ENCODE results near the gene VAMP8. TPM values are rescaled to one million over a fixed set of nuclear protein-coding genes. Genes with fewer than 3 reads are reported as not detected.
"Not testable (repeated sequence)": the region's sequence is repeated elsewhere in the genome, so short reads cannot be mapped to it uniquely, and the experiment has no call there.

VAMP8 gene
- total RNA-seq, 1 experiment from 2014 or later: 90.8 TPM

DNA sequence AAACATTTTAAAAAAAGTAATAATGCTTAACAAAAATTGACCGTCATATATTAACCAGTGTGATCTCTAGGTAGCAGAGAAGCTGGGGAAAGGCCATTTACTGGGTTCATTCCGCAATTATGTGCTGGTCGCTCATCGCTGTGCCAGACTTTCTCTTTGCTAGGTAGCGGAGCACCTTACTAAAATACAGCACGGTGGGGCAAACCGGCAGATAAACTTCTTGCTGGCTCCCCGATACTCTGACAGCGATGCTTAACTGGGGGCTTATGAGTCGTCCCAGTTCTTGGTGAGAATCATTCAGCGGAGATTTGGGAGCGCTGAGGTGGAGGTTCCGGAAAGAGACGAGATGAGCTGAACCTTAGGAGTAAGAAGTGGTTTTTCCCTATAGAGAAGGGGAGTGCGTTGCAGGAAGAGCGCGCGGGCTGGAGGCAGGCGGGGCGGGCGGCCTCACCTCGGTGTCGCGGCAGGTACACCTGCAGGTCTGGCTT is 33.9 kb downstream of the VAMP8 start:
- Mint-ChIP-seq H3K27me3 (ENCODE audit: unreplicated experiment) (no peaks in the 10 kb centered on the region), H3K4me3 (ENCODE audit: low read depth, unreplicated experiment) (peak overlapping the region; percentile 92), H3K9me3 (ENCODE audit: low read depth, unreplicated experiment) (no peaks in the 10 kb centered on the region), H3K4me1 (ENCODE audit: low read depth, unreplicated experiment) (no peaks in the 10 kb centered on the region), H3K27ac (ENCODE audit: unreplicated experiment) (peak overlapping the region; percentile 74), H3K36me3 (ENCODE audit: insufficient read depth, unreplicated experiment) (peaks cover 48% of the 10 kb centered on the region)
- intact Hi-C loops (cut with micrococcal nuclease; ENCODE audit: unreplicated experiment): no loop called here
- TF ChIP-seq CTCF (IDR thresholded peaks at IDR 0.05; ENCODE audit: unreplicated experiment): no peak
- no peak for DNase-seq
- BruUV-seq (replicated peaks): TSS peak; percentile 25
- CTCF ChIA-PET: interaction anchor here (0.5 to 1.1 kb wide), 2 partner anchors 11 to 27 kb away, joined by 4 to 5 read pairs; no protein-coding TSS in a partner anchor

- BruUV-seq (replicated peaks): TSS peak; percentile 53
- Mint-ChIP-seq H3K9me3 (ENCODE audit: low read depth, unreplicated experiment) (no peaks in the 10 kb centered on the region), H3K27ac (ENCODE audit: unreplicated experiment) (peak within 1 kb of the TSS; percentile 74), H3K4me3 (ENCODE audit: low read depth, unreplicated experiment) (peak within 1 kb of the TSS; percentile 92), H3K4me1 (ENCODE audit: low read depth, unreplicated experiment) (no peaks in the 10 kb centered on the region), H3K27me3 (ENCODE audit: unreplicated experiment) (no peaks in the 10 kb centered on the region), H3K36me3 (ENCODE audit: insufficient read depth, unreplicated experiment) (peaks cover 50% of the 10 kb centered on the region)
- DNase-seq: peak; percentile 92
- intact Hi-C loops (cut with micrococcal nuclease; ENCODE audit: unreplicated experiment): no loop called here
- TF ChIP-seq CTCF (IDR thresholded peaks at IDR 0.05; ENCODE audit: unreplicated experiment): no peak
- CTCF ChIA-PET: interaction anchor here (0.5 to 1.1 kb wide), 2 partner anchors 11 to 26 kb away, joined by 4 to 5 read pairs; no protein-coding TSS in a partner anchor
Observed at GRCh38 chr2:85611705-85612587, 34.6 kb downstream of the VAMP8 start, which contains the start of gene C2orf68. Gene C2orf68, minus strand, starts transcription at chr2:85612066. Its CDS starts 82 bp downstream, at chr2:85611984.

GRCh38 chr2:85613717-85614515 is 36.5 kb downstream of the VAMP8 start:
- intact Hi-C loops (cut with micrococcal nuclease; ENCODE audit: unreplicated experiment): no loop called here
- H3K27ac Mint-ChIP-seq (ENCODE audit: unreplicated experiment): no peak overlapping the region
- CTCF ChIA-PET: interaction anchor here (1.0 kb wide), 1 partner anchor 23 kb away, joined by 3 read pairs; no protein-coding TSS in a partner anchor

GRCh38 chr2:85614757-85615156 is 37.4 kb downstream of the VAMP8 start:
- DNase-seq; H3K4me3 Mint-ChIP-seq (ENCODE audit: low read depth, unreplicated experiment); H3K9me3 Mint-ChIP-seq (ENCODE audit: low read depth, unreplicated experiment); CTCF ChIA-PET; H3K4me1 Mint-ChIP-seq (ENCODE audit: low read depth, unreplicated experiment); H3K27ac Mint-ChIP-seq (ENCODE audit: unreplicated experiment); BruUV-seq (replicated peaks); intact Hi-C loops (cut with micrococcal nuclease; ENCODE audit: unreplicated experiment); H3K27me3 Mint-ChIP-seq (ENCODE audit: unreplicated experiment): not testable (repeated sequence)
- peaks cover 57% of the 10 kb centered on the region for H3K36me3 Mint-ChIP-seq (ENCODE audit: insufficient read depth, unreplicated experiment)

More at GRCh38 chr2:85613717-85614515, 36.5 kb downstream of the VAMP8 start:
- BruUV-seq (replicated peaks): no TSS peak
- TF ChIP-seq CTCF (IDR thresholded peaks at IDR 0.05; ENCODE audit: unreplicated experiment): no peak
- H3K27me3 Mint-ChIP-seq (ENCODE audit: unreplicated experiment): no peaks in the 10 kb centered on the region
- peaks cover 59% of the 10 kb centered on the region for H3K36me3 Mint-ChIP-seq (ENCODE audit: insufficient read depth, unreplicated experiment)
- no peaks in the 10 kb centered on the region for H3K4me1 Mint-ChIP-seq (ENCODE audit: low read depth, unreplicated experiment)
- no peak overlapping the region for H3K4me3 Mint-ChIP-seq (ENCODE audit: low read depth, unreplicated experiment)
- DNase-seq: no peak
- no peaks in the 10 kb centered on the region for H3K9me3 Mint-ChIP-seq (ENCODE audit: low read depth, unreplicated experiment)
